GM19240 (cell line): Measurements from ENCODE around the gene LENG9.
"Not testable (repeated sequence)": the region's sequence is repeated elsewhere in the genome, so short reads cannot be mapped to it uniquely, and the experiment has no call there.

Source experiments
- DNase-seq: peaks from one replicate; pipeline ENCODE4 v3.0.0; 2011; ENCODE audit warnings: low spot score; ENCODE audit not compliant: insufficient read length

LENG9 gene

GRCh38 chr19:54459282-54460229 lies 4.0 kb downstream of the LENG9 start:
- DNase-seq, result no peak

- no peak for DNase-seq
These were observed 4.8 kb downstream of the LENG9 start for GRCh38 chr19:54458648-54459281.

GRCh38 chr19:54457773-54458647 lies 5.6 kb downstream of the LENG9 start:
- no peak for DNase-seq

GRCh38 chr19:54456423-54457373 lies 6.9 kb downstream of the LENG9 start:
- DNase-seq, result no peak

GRCh38 chr19:54455786-54456422 lies 7.7 kb downstream of the LENG9 start:
- DNase-seq, result no peak

- no peak for DNase-seq
These were observed 8.6 kb downstream of the LENG9 start for GRCh38 chr19:54454781-54455675.

GRCh38 chr19:54453921-54454780 lies 9.4 kb downstream of the LENG9 start:
- DNase-seq, result no peak

- DNase-seq, result no peak
These were observed 11.0 kb downstream of the LENG9 start for GRCh38 chr19:54452626-54453025.

- DNase-seq, result no peak
These were observed 11.6 kb downstream of the LENG9 start for GRCh38 chr19:54451997-54452396.

- no peak for DNase-seq
These were observed 12.2 kb downstream of the LENG9 start for GRCh38 chr19:54451331-54451871.

- DNase-seq, result no peak
These were observed 13.9 kb downstream of the LENG9 start for GRCh38 chr19:54449701-54450069.

GRCh38 chr19:54448774-54449700 lies 14.5 kb downstream of the LENG9 start, which contains the start of gene LENG8:
Gene LENG8, plus strand, starts transcription at chr19:54449199. Its CDS starts 2,146 bp downstream, at chr19:54451345.
- peak; percentile 90 for DNase-seq

GRCh38 chr19:54448040-54448773 lies 15.4 kb downstream of the LENG9 start:
- no peak for DNase-seq

GRCh38 chr19:54446349-54446748 lies 17.2 kb downstream of the LENG9 start:
- not testable (repeated sequence) for DNase-seq

GRCh38 chr19:54444737-54445136 lies 18.8 kb downstream of the LENG9 start:
- DNase-seq, result no peak

- DNase-seq, result no peak
These were observed 22.9 kb downstream of the LENG9 start for GRCh38 chr19:54440641-54441040.
